WTC11 (cell line): ENCODE data around the gene GATM. TPM values are rescaled to one million over a fixed set of nuclear protein-coding genes. Genes with fewer than 3 reads are reported as not detected.
A peak's percentile ranks its signal among the peaks of the same experiment; 100 is the strongest.

Experiments used
- ATAC-seq: fragments of 200-7000 bp; cut with Tn5 transposase; 2 replicates; pipeline ENCODE4 v1.10.0; 2021; ENCODE audit warnings: mild to moderate bottlenecking, moderate library complexity
- CTCF ChIA-PET: fragments of 300-600 bp; sonication (Branson Sonifier 250); formaldehyde crosslinking; loops from one replicate; lab custom pipeline; 2021; ENCODE audit warnings: antibody characterized with exemption; lab: Charles Lee
- POLR2A ChIA-PET: fragments of 350-600 bp; sonication (Branson Sonifier 250); formaldehyde crosslinking; loops from one replicate; lab custom pipeline; 2021; ENCODE audit warnings: antibody characterized with exemption; lab: Charles Lee
- DNase-seq: peaks from one replicate; pipeline ENCODE4 v3.0.0; 2021; ENCODE audit warnings: low spot score
- H3K27ac Mint-ChIP-seq: 2 replicates; pipeline ENCODE4 v1.8.0; 2021; ENCODE audit warnings: mixed read lengths
- H3K27me3 Mint-ChIP-seq: 2 replicates; pipeline ENCODE4 v1.8.0; 2021; ENCODE audit warnings: low read depth, mild to moderate bottlenecking, moderate library complexity, mixed read lengths
- H3K36me3 Mint-ChIP-seq: 2 replicates; pipeline ENCODE4 v1.8.0; 2021; ENCODE audit warnings: mixed read lengths
- H3K4me1 Mint-ChIP-seq: 2 replicates; pipeline ENCODE4 v1.8.0; 2022; ENCODE audit warnings: mixed read lengths
- H3K4me3 Mint-ChIP-seq: 2 replicates; pipeline ENCODE4 v1.8.0; 2021; ENCODE audit warnings: mild to moderate bottlenecking, moderate library complexity, mixed read lengths
- H3K9me3 Mint-ChIP-seq: 2 replicates; pipeline ENCODE4 v1.8.0; 2021; ENCODE audit warnings: mixed read lengths
- AR ChIP-seq: fragments of 250-450 bp; sonication (Bioruptor Pico); IDR thresholded peaks from 2 replicates; pipeline ENCODE4 v1.9.0; 2021; ENCODE audit warnings: mild to moderate bottlenecking
- ATF1 ChIP-seq: sonication (generic); formaldehyde crosslinking; IDR thresholded peaks from 2 replicates; pipeline ENCODE4 v1.8.1; 2023; ENCODE audit warnings: mild to moderate bottlenecking, moderate library complexity, missing genetic modification reagents
- ATF6 ChIP-seq: sonication (generic); formaldehyde crosslinking; IDR thresholded peaks from 2 replicates; pipeline ENCODE4 v1.8.1; 2023; ENCODE audit warnings: mild to moderate bottlenecking, missing genetic modification reagents
- CREM ChIP-seq: sonication (generic); formaldehyde crosslinking; IDR thresholded peaks from 2 replicates; pipeline ENCODE4 v1.8.1; 2022; ENCODE audit warnings: mild to moderate bottlenecking, missing genetic modification reagents, moderate library complexity
- ETV6 ChIP-seq: sonication (generic); formaldehyde crosslinking; IDR thresholded peaks from 2 replicates; pipeline ENCODE4 v1.8.1; 2022; ENCODE audit warnings: mild to moderate bottlenecking, missing genetic modification reagents
- FOXK1 ChIP-seq: sonication (generic); formaldehyde crosslinking; IDR thresholded peaks from 2 replicates; pipeline ENCODE4 v1.8.0; 2022; ENCODE audit warnings: mild to moderate bottlenecking, moderate library complexity, missing genetic modification reagents
- GRHL2 ChIP-seq: fragments of 250-450 bp; sonication (Bioruptor Pico); IDR thresholded peaks from 2 replicates; pipeline ENCODE4 v1.8.0; 2022; ENCODE audit warnings: mild to moderate bottlenecking, moderate library complexity; ENCODE audit not compliant: insufficient replicate concordance, severe bottlenecking
- HMGA2 ChIP-seq: fragments of 250-450 bp; sonication (Bioruptor Pico); IDR thresholded peaks from 2 replicates; pipeline ENCODE4 v1.4.0; 2021; ENCODE audit warnings: mild to moderate bottlenecking, moderate library complexity
- JUN ChIP-seq: sonication (generic); formaldehyde crosslinking; IDR thresholded peaks from 2 replicates; pipeline ENCODE4 v1.8.0; 2023; ENCODE audit warnings: mild to moderate bottlenecking, missing genetic modification reagents
- NFATC4 ChIP-seq: fragments of 250-450 bp; sonication (Bioruptor Pico); IDR thresholded peaks from 2 replicates; pipeline ENCODE4 v1.9.0; 2021; ENCODE audit warnings: mild to moderate bottlenecking
- PRDM15 ChIP-seq: sonication (generic); formaldehyde crosslinking; IDR thresholded peaks from 2 replicates; pipeline ENCODE4 v1.8.0; 2022; ENCODE audit warnings: missing genetic modification reagents
- TP53 ChIP-seq: sonication (generic); formaldehyde crosslinking; IDR thresholded peaks from 2 replicates; pipeline ENCODE4 v1.8.1; 2023; ENCODE audit warnings: mild to moderate bottlenecking, missing genetic modification reagents
- ZNF423 ChIP-seq: fragments of 250-450 bp; sonication (Bioruptor Pico); IDR thresholded peaks from 2 replicates; pipeline ENCODE4 v2.1.2; 2022; ENCODE audit warnings: mild to moderate bottlenecking, moderate library complexity
- ZNF425 ChIP-seq: fragments of 250-450 bp; sonication (Bioruptor Pico); conservative IDR thresholded peaks from 2 replicates; pipeline ENCODE4 v1.9.0; 2021; ENCODE audit warnings: mild to moderate bottlenecking
- total RNA-seq: library from RNA; stranded (reverse); gene quantifications from 3 replicates; pipeline ENCODE4 v1.2.3, GENCODE V29; 2021
- TF ChIP-seq, protein P1 (sequence below): sonication (generic); formaldehyde crosslinking; IDR thresholded peaks from 2 replicates; pipeline ENCODE4 v1.8.1; 2022; ENCODE audit warnings: low read depth, mild to moderate bottlenecking, moderate library complexity, missing genetic modification reagents, borderline replicate concordance

The GATM gene
- total RNA-seq, 1 experiment from 2014 or later = 10.1 TPM

- CTCF ChIA-PET = interaction anchor here (0.9 kb wide), 1 partner anchor 14 kb away, joined by 3 read pairs; no protein-coding TSS in a partner anchor
Observed at GRCh38 chr15:45375836-45376235, 2.5 kb downstream of the GATM start.

DNA sequence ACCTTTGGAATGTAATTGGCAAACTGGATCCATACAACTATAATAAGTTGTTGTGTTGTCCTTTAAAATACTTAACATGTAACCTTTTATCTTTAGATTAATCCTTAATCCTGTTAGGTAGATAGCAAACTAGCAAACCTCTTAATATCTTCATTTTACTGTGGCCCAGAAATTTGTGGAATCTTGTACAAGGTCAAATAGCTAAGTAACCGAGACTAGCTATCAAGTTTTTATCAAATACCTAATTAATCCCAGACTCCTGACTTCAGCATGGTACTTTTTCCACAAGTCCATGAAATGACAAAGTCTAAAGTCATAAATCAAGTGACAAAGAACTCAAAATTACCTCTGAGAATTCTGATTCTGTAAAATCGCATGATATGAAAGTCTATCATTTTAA is 4.4 kb downstream of the GATM start:
- DNase-seq = no peak
- peaks cover 3% of the 10 kb centered on the region; the same call in 1 of the 2 replicates for H3K9me3 Mint-ChIP-seq
- no peak for TF ChIP-seq CREM (CRISPR knock-in tag)
- TF ChIP-seq AR (CRISPR knock-in tag) = no peak
- TF ChIP-seq TP53 = no peak
- TF ChIP-seq ZNF425 (CRISPR knock-in tag) = no peak
- TF ChIP-seq PRDM15 (CRISPR knock-in tag) = no peak
- no peak for TF ChIP-seq FOXK1 (CRISPR knock-in tag)
- TF ChIP-seq ZNF423 (CRISPR knock-in tag) = no peak
- TF ChIP-seq, all 79 proteins: peak for 0
- CTCF ChIA-PET = no interaction called here
- ATAC-seq = no peak
- Mint-ChIP-seq H3K27me3 (peaks cover 49% of the 10 kb centered on the region), H3K4me1 (peaks cover 22% of the 10 kb centered on the region), H3K4me3 (no peak overlapping the region), H3K27ac (no peak overlapping the region), H3K36me3 (peaks cover 7% of the 10 kb centered on the region; the same call in 1 of the 2 replicates)
- POLR2A ChIA-PET = no interaction called here

More at GRCh38 chr15:45375836-45376235, 2.5 kb downstream of the GATM start:
- Mint-ChIP-seq H3K36me3 (peaks cover 7% of the 10 kb centered on the region; the same call in 1 of the 2 replicates), H3K27me3 (peaks cover 67% of the 10 kb centered on the region), H3K4me3 (peak overlapping the region; percentile 5), H3K4me1 (peaks cover 22% of the 10 kb centered on the region), H3K27ac (no peak overlapping the region), H3K9me3 (peaks cover 3% of the 10 kb centered on the region; the same call in 1 of the 2 replicates)
- ATAC-seq (no peak), DNase-seq (no peak)
- POLR2A ChIA-PET = no interaction called here
- no peak for TF ChIP-seq ETV6 (CRISPR knock-in tag)
- no peak for TF ChIP-seq GRHL2 (CRISPR knock-in tag)
- TF ChIP-seq, protein P1, sequence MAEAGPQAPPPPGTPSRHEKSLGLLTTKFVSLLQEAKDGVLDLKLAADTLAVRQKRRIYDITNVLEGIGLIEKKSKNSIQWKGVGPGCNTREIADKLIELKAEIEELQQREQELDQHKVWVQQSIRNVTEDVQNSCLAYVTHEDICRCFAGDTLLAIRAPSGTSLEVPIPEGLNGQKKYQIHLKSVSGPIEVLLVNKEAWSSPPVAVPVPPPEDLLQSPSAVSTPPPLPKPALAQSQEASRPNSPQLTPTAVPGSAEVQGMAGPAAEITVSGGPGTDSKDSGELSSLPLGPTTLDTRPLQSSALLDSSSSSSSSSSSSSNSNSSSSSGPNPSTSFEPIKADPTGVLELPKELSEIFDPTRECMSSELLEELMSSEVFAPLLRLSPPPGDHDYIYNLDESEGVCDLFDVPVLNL (CRISPR knock-in tag) = no peak
- TF ChIP-seq NFATC4 = no peak
- TF ChIP-seq JUN = no peak
- no peak for TF ChIP-seq HMGA2 (CRISPR knock-in tag)
- TF ChIP-seq ATF1 = no peak
- TF ChIP-seq ATF6 (CRISPR knock-in tag) = no peak
